Activated CD8-positive, alpha-beta memory T cell treated with anti-CD3 and anti-CD28 coated beads for 48 hours (primary cell): ENCODE data around the gene PDE6B.
"Not testable (repeated sequence)": the region's sequence is repeated elsewhere in the genome, so short reads cannot be mapped to it uniquely, and the experiment has no call there.

Source experiments
- DNase-seq, 3 experiments: peaks; one replicate each; pipeline ENCODE4 v3.0.0-alpha.2; 2020; ENCODE audit warnings: low read depth in 2 of 3, low spot score in 2 of 3

The PDE6B gene

DNA sequence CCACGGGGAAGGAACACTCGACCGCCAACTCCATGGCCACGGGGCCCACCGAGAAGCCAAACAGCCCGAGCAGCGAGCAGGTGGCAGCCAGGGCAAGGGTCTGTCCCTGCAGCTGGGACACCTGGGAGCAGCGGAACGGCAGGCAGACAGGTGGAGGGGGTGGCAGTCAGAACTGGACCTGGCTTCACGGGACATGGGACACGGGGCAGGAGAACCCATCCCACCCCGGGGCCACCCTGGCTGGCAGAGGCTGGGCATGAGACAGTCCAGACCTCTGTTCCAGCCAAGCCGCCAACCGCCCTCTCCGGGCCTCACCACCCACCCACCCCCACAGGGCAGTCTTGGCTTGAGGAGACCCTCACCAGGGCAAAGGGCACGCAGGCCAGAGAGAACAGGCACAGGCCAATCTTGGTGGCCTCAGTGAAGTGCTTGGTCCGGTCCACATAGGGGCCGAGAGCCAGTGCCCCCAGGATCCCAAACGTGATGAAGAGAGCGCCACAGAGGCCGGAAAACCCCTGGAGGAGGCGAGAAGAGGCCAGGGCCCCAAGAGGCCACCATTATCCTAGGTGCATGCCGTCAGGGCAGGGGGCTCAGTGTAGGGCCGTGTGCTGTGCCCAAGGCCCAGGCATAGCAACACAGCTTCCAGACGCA, 58.0 kb downstream of the PDE6B start:
- no peak for DNase-seq

DNA sequence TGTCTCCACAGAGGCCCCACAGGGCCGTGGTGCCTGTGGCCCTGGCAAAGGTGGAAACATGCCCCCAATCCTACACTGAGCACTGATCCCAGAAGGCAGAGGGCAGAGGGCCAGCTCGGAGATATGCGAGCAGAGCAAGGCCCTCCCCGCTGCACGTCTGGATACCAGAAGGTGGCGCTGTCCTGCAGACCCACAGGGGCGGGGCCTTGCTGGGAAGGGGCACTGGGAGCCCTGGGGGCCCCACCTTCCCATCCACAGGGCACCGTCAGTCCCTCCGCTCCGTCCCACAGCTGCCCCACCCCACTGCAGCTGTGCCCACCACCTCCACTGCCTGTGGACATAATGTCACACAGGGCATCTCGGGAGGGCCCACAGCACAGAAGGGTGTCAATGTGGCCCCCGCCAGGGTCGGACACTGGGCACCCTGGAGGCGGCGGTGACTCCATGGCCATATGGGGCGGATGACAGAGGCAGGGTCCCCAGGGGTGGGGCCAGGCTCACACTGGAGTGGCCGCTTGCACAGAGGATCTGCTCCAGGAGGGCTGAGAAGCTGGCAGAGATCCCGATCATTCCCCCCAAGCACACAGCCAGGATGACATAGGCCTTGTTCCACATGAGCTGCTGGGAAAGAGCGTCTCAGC, 58.7 kb downstream of the PDE6B start:
- DNase-seq: no peak

DNA sequence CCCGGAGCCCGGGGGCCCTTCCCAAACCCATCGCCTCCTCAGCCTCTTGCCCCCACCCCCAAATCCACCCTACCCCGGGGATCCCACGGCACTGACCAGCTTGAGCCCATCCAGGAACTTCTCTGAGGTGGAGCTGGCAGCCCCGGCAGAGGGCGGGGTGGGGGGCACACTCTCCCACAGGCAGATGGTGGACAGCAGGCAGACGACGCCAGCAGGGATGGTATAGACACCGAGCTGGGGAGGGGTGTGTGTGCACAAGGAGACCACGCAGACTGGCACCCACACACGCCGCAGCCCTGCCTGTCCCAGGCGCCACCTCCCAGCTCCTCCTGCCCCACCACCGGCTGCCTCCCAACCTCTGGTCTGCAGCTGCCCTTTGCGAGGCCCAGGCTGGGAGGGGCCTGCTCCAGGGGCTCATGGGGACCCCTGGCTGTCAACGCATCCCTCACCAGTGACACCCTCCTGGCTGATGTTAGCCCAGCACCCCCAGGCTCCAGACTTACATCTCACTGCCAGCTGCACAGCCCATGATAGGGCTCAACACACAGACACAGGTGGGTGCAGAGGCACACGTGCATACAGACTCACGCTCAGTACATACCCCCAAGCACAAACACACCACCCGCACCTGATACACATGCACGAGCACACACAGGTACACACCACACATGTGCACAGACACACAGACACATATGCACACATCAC, 59.4 kb downstream of the PDE6B start:
- no peak for DNase-seq

DNA sequence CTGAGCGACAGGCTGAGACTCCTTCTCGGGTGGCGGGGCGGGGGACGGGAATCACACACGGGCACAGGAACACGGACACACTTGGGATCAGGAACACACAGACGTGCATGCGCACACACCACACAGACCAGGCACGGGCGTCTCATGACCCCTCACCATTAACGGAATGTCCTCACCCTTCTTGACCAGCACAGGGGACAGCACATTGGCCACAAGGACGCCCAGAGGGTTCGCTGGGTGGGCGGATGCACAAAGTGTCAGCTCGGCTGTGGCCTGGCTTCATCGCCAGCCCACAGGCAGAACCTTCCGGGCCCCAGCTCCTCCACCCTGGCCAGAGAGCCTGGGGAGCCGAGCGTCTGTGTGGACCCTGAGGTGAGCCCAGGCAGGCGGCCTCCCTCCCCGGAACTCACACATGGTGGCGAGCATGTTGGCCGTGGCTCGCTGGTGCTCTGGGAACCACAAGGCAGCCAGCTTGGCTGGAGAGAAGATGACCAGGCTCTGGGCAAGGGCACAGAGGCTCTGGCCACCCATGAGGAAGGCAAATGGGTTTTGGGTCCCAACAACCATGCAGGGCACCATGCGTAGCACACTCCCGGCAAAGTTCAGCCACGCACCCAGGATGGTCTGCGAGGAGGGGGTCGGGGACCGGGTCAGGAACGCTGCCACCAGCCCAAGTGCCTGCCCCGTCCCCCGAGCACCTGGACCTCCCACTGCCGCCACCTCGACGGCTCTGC, 60.5 kb downstream of the PDE6B start:
- no peak for DNase-seq

DNA sequence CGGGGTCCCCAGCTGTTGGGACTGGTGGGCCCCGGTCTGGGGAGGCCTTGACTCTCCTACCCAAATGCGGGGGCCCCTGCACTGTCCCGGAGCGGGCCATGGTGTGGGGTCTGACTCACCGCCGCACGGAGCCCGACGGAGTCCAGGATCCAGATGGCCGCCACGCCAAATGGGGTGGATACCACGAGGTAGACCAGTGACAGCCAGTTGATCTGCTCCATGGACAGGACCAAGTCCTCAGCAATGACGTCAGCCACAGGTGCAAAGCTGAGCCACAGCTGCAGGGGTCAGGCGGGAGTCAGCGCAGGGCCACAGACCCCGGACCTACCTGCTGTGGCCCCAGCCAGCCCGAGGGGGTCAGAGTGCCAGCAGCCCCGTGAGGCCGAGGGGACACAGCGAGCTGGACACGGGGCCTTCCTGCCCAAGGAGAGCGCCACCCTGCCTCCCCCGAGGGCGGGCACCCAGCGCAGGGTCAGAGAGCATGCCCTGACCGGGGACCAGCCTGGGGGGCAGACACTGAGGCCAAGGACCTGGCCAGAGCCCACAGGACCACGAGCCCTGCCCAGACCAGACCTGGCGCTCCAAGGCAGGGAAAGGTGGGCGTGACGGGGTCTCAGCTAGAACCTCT, 61.2 kb downstream of the PDE6B start:
- no peak for DNase-seq

DNA sequence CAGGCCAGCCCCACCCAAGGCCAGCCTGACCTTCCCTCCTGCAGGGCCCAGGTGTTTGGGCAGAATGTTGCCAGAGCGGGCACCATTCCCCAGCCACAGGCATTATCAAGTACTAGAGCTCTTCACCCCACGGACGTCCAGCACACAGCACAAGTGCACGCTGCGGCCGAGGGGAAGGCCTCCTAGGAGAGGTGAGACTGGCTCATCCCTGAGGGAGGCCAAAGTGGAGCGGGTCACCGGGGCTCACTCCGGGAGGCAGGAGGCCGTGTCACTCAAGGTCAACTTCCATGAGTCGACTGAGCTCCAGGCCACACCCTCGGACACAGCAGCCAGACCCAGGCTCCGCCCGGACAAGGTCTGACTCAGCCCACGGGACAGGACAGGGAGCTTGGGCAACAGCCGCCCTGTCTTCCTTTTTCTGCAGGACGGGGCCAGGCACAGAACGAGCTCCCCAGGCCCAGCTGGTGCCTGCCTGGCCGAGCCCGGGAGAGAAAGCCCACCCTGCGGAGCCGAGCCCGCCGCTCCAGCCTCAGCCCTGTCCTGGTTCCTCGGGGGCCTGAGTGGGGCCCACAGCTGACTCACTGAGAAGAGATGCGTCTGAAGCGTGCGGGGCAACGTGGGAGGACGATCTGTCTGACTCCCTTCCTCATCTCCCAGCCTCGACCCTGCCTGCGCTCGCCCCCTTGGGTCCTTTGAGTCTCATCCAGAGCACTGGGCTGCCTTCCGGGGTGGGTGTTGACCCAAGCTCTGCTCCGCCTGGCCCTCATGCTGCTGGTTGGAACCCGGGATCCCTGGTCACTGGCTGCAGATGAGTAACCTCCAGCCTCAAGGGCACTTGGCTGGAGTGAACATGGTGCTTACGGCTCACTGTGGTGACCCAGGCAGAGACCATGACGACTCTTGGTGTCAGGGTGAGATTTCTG, 61.9 kb downstream of the PDE6B start:
- no peak for DNase-seq

DNA sequence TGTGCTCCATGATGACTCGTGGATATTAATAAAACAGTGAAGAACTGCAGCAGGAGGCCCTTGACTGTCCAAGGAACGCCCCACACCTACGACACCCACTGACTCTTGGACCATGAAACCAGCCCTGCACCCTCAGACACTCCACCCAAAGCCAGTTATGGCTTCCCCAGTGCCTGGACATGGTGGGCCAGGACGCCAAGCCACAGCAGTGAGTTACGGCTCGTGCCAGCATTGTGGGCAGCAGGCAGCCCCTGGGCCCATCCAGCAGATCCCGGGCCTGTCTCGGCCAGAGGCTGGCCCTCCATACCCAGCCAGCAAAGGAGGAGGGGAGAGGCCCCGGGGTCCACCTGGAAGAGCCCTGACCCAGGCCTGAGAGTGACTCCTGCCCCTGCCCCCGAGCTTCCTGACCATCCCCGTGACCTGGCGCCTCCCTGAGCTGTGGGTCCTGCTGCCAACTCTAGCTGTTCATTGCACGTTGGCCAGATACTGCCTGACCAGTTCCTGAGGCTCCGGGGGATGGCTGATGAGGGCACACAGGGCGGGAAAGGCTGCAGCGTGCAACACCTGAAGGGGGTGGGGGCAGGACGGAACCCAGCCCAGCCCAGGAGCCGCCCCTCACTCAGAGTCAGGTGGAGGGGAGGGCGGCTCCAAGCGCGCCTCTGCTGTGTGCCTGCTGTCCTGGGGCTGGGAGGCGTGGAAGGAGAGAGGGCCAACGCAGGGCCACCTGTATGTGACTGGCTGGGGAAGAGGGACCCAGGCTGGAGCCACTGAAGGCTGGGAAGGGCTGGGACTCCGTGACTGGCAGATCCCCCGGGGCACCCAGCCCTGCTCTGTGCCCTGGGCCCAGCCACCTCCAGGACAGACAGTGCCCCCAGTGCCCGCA, 62.8 kb downstream of the PDE6B start:
- no peak for DNase-seq

DNA sequence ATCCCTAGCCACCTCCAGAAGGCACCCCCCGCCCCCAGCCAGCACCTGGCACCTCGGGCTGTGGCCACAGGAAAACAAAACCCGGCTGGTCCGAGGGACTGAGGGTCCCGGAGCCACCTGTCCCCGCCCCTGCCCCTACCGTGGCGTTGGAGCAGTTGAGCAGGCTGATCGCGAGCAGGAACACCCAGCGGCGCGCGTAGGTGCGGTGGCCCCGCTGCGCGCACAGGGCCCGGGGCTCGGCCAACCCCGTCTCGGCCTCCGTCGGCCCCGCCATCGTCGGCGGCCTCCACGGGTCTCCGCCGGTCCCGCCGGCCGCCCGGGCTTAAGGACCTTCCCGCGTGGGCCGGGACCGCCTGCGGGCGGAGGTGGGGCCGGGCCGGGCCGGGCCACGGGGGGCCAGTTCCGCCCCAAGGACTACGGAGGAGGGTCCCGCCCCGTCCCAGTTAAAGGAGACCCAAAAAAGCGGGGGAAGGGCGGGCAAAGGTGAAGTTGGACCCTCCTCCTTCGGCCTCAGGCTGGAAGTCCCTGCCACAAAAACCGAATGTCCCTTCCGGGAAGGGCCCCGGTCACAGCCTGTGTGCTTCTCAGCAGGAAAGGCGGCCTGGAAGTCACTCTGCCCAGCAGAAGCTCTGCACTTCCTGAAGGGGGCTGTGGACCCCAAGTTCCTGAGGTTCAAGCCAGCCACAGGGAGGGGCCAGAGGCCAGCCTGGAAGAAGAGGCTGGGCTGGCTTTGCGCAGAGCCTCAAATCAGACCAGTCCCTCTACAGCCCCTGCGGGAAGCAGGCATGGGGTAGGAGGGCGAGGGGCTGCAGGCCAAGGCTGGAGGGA, 63.7 kb downstream of the PDE6B start, which contains the start of gene SLC49A3:
TSS of gene SLC49A3 (minus strand) at position 298 of the 828 bp plus-strand sequence. CDS start at position 274, 24 bp downstream.
- no peak for DNase-seq

DNA sequence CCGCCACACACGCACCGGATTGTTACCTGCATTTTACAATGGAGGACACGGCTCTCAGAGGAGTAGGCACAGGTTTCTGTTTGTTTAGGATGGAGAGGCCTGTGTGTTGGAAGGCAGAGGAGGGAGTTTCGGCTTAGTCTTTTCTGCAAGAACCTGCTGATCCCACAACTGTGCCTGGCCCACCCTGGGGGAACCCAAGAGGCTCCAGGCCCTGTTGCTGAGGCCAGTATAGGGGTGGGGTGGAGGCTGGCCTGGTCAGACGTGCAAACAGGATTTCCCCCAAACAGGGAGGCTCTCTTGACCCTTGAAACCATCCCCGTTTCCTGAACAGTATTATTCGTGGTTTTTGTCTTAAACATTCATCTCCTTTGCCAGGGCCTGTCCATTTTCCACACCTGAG, 64.3 kb downstream of the PDE6B start:
- no peak for DNase-seq

DNA sequence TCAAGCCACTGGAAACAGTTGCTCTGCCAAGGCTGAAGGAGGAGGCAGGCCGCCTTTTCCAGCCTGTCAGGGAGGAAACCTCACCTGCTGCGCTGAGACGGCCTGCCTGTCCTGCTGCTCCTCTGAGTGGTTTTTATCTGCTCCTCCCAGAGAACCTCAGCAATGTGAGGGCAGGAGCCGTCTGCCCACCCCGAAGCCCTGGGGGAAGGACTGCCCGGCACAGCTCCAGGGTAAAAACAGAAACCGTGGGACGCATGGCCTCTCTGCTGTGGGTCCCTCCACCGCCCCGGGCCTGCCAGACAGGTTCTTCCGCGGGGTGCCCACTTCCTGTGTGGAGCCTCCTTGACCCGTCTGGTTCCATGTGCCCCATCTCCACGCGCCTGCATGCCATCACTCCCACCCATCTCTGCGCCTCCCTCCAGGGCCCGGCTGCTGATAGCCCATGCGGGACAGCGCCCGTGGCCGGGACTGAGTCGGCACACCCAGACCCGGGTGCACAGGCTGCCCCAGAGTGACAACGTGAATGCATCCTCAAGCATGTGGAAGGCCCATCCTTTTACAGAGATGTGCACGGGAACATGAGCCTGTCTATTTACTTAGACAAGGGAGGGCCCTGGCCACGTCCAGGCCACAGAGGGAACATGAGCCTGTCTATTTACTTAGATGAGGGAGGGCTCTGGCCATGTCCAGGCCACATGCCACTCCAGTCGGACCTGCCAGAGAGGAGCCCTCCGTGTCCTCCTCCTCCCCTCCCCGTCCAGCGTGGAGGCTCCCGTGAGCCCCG, 67.6 kb downstream of the PDE6B start:
- no peak for DNase-seq

DNA sequence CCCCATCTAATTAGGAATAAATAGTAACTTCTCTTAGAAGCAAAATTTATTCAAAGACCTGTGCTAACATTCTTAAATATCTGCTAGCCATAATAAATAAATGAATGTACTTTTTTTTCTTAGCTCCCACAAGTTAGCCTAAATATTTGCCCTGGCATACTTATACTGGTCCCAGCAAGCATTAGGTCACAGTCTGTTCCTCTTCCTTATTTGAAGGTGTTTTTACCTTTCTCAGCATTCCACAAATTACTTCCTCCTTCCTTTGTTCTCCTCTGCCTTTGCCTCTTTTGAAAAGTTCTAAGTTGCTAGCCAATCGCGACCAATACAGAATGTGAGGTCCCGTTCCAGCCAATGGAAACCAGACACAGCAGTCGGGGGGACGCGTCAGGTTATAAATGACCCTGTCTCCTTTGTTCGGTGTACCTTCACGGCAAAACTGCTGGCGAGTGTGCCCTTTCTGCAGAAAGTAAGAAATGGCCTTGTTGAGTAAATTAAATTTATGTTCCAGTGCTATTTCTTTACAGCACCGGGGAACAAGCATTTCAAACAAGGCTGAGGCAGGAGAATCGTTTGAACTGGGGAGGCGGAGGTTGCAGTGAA, 69.1 kb downstream of the PDE6B start:
- not testable (repeated sequence) for DNase-seq

DNA sequence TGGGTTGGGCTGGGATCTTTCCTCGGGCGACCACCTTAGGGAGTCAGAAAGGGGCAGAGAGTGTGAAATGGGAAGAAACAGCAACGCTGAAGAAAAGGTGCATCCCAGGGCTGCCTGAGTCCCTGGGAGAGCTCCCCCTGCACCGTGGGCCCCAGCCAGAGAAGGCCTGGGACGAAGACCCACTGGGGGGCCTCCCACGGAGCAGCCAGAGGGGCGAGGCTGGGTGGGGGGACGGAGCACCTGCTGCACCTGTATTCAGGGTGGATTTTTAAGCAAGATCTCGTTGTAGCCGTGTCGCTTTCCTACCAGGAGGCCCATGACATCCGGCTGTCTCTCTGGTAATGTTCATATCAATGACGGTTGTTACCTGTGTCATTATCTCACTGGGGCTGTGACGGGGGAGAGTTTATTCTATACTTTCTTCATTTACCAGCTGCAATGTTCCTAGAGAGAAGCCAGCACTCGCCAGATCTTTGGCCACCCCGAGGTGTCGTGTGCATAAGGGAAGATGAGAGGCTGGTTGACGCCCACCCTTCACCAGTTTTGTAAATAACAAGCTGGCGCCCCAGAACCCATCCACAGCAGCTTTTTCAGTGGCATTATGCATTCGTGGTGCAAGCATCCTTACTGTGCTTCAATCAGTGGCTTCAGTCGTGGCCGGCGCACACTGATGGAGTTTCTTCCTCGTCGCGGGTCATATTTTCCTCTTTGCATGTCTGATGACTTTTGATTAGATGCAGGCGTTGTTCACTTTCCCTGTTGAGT, 74.6 kb downstream of the PDE6B start:
- DNase-seq: no peak

DNA sequence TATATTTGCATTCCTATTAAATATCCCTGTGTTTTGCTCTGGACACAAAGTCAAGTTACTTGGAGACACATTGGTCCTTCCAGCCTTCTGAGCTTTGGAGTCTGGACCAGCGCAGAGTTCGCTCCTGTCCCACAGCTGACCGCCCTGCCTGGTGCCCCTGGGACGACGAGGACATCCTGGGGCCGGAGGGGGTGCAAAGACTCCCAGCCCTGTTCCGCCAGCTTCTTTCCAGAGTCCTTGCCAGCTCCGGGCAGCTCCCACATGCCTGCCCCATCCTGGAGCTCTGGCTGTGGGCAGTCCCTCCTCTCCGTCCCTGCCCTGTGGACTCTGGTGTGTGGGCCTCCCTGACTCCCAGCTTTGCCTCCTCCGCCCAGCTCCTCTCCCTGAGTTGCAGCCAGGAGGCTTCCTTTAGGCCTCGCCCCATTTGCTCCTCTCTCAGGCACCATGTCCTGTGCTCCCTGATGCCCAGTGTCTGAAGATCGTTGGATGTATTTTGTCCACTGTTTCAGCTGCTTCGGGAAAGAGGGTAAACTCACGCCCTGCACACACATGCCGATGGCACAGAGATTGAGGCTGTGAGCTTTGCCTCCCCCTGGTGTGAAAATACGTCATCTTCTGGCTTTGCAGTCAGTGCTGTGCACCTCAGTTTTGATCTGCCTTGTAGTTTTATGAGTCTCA, 75.4 kb downstream of the PDE6B start:
- DNase-seq: no peak

DNA sequence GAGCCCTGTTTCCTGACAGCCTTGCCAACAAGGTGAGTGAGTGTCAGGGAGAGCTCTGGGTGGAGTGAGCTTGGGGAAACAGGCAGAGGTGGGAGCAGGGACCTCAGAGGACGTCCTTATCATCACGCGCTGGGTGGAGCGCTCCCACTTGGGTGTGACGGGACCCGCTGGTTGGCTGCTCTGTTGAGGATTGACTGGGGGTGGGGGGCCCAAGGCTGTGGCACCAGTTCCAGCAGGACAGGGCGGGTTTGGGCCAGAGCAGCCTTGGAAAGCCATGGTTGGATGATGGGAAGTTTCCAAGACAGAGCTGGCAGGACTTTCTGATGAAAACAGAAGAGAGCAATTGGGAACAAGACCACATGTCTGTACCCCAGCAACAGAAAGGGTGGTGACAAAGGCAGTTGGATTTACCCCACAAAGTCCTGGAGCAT, 77.3 kb downstream of the PDE6B start:
- no peak for DNase-seq

DNA sequence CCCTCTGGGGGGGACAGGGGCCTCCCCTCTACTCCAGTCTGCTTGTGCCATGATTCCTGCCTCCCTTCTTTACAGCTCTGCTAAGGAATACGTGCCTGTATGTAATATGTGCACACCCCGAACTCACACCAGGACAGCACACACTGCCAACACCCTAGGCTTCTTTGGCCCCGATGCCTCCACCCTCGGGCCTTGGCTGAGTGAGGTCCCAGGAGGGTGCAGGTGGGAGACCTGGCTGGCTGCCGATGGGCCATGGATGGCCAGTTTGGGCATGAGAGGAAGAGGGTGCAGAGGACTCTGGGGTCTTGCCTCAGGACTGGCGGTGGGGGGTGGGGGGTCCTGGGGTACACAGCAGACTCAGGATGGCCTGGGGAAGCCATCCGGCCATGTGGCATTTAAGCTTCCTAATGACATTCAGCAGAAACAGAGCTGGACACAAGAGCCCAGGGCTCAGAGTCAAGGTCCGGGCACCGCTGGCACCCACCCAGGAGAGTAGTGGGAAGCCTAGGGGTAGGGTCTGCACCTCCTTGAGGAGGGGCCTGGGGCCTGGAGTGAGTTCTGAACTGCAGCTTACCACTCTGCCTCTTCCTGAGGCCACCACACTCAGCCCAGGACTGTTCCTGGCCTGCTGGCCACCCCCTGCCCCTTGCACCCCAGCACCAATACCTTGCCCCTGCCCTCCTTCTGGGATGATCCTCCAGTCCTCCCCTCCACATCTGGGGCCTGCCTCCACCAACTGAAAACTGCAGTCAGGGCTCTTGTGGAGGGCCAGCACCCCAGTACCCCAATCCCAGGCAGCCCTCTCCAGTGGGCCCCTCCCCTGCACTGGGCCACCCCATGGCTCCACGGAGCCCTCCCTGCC, 78.2 kb downstream of the PDE6B start:
- no peak for DNase-seq
